Measurements from ENCODE around the gene DLEU7.

GRCh38 chr13:50867637-50867945 lies 24.1 kb upstream of the DLEU7 start:
- TF ChIP-seq CTCF (IDR thresholded peaks at IDR 0.05) (no peak), POLR2A (IDR thresholded peaks at IDR 0.05) (no peak), POLR2AphosphoS5 (IDR thresholded peaks at IDR 0.05) (no peak)
